Measurements from ENCODE around the gene AZIN2.

GRCh38 chr1:33045814-33046213 lies 35.1 kb upstream of the AZIN2 start:
- TF ChIP-seq ZNF672 (CRISPR knock-in tag; IDR thresholded peaks at IDR 0.05) (no peak), POLR2AphosphoS5 (IDR thresholded peaks at IDR 0.05; ENCODE audit: low read depth, low read length) (no peak), ZNF224 (CRISPR knock-in tag; IDR thresholded peaks at IDR 0.05) (no peak), EZH2 (conservative IDR thresholded peaks at IDR 0.05; ENCODE audit: low read depth, low read length) (no peak), TCF7L2 (IDR thresholded peaks at IDR 0.05; ENCODE audit: low read depth, low read length) (no peak)

All from HepG2 (cell line).